HG03432 (cell line): Measurements from ENCODE around the gene CAMK1D.
"Not testable (repeated sequence)": the region's sequence is repeated elsewhere in the genome, so short reads cannot be mapped to it uniquely, and the experiment has no call there.

ENCODE experiments used
- ATAC-seq: cut with Tn5 transposase; IDR thresholded peaks from one replicate; pipeline ENCODE4 v1.9.1; 2021; ENCODE audit warnings: mild to moderate bottlenecking, moderate library complexity; ENCODE audit not compliant: unreplicated experiment

CAMK1D gene

GRCh38 chr10:12806228-12807095, 457.1 kb downstream of the CAMK1D start:
- no peak for ATAC-seq

DNA sequence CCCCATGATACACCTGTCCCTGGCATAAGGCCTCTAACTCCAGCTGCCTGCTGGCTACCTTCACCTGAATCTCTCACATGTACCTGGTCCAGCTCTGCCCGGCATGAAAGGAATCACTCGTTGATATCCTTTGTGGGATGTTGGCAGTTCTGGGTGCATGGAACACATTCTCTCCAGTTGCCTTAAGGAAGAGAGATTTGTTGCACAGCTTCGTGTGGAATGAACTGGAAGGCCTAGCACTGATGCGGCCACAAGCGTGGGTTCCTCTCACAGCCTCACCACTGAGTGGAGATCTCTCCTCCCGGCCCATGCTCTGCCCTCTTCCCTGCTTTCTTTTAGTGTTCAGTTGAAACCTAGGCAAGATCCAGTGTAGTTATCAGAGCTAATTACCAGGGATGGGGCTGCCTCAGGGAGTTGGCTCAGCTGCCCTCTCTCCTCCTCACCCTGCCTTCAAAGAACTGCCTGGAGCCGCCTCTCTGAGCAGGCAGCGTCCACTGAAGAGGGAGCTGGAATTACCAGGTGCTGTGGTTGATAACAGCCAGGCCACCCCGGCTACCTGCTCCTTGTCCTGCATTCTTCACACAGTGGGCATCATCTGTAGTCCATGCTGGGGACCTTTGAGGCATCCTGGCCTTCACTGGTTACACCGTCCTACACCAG, 457.9 kb downstream of the CAMK1D start:
- ATAC-seq: no peak

DNA sequence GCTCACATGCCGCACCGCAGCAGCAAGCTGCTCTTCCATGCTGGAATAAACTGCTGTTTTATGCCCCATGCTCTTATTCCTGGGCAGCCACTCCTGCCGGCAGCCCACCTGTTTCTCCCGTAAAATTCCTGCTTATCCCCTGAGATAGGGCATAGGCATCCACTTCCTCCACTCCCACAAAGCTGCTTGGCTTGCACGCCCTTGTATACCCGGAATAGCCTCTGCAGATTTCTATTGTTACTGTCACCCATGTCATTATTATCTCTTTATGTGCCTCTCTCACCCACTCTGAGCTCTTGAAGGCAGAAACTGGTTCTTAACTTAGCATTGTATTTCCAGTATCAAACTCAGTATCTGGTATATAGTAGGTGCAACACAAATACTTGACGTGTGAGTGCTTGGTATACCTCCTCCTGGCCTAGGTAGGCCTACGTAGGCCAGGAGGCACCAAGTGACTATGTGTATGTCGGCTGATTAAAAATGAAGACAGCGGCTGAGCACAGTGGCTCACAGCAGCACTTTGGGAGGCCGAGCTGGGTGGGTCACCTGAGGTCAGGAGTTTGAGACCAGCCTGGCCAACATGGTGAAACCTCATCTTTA, 458.8 kb downstream of the CAMK1D start:
- no peak for ATAC-seq

DNA sequence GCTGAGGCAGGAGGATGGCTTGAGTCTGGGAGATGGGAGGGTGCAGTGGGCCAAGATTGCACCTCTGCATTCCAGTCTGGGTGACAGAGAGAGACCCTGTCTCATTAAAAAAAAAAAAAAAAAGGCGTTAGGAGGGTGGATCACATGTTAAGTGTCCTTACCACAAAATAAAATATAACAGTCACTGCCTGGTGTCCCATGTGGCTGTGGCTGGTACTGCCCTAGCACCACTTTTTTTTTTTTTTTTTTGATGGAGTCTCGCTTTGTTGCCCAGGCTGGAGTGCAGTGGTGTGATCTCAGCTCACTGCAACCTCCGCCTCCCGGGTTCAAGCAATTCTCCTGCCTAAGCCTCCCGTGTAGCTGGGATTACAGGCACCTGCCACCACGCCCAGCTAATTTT, 460.7 kb downstream of the CAMK1D start:
- ATAC-seq: not testable (repeated sequence)

- ATAC-seq: no peak
These were observed 462.5 kb downstream of the CAMK1D start for GRCh38 chr10:12811826-12812225.

GRCh38 chr10:12812571-12812970, 463.2 kb downstream of the CAMK1D start:
- no peak for ATAC-seq

DNA sequence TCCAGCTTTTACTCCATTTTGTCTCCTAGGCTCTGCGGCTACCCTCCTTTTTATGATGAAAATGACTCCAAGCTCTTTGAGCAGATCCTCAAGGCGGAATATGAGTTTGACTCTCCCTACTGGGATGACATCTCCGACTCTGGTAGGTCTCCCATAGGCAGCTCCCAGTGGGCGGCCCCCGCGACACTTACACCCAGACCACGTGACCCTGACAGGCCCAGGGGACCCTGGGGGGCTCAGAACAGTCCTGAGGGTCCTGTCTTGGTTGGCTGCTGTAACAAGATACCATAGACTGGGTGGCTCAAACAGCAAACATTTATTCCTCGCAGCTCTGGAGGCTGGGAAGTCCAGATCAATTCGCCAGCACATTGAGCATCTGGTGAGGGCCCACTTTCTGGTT, 464.8 kb downstream of the CAMK1D start:
- no peak for ATAC-seq

GRCh38 chr10:12819071-12819470, 469.7 kb downstream of the CAMK1D start:
- no peak for ATAC-seq

DNA sequence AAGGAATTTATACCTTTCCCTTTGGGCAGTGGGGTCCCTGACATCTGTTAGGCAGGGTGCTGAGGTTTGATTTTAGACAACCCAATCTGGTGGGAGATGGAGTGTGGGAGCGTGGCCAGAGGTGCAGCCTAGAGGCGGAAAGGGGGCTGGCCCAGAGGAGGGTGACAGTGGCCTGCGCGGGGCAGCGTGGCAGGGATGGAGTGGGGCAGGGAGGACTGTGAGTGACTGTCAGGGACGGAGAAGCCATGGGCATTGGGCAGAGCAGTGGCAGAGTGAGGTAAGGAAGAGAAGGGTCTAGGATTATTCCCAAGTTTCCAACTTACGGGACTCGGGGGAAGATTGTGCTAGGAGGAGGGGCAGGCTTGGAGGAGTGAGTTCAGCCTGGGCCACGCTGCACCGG, 470.3 kb downstream of the CAMK1D start:
- no peak for ATAC-seq

- no peak for ATAC-seq
These were observed 473.0 kb downstream of the CAMK1D start for GRCh38 chr10:12822126-12822892.

- no peak for ATAC-seq
These were observed 473.5 kb downstream of the CAMK1D start for GRCh38 chr10:12822893-12823170.

DNA sequence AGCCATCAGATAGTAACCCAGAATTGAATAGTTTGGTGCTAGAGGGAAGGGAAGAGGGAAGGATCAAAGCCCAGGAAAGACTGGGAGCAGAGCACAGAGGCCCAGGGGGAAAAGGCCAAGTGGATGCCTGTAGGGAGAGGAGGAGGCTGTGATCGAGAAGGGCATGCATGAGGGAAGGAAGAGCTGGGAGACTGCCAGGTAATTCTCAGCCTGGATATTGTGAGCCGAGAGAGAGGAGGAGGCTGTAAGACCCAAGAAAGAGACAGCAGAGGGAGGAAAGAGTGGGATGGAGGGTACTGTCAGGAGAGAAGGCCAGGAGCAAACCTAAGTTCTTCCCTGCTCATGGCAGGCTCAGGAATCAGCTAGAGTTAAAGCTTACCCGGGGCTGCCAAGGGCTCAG, 474.0 kb downstream of the CAMK1D start:
- no peak for ATAC-seq

DNA sequence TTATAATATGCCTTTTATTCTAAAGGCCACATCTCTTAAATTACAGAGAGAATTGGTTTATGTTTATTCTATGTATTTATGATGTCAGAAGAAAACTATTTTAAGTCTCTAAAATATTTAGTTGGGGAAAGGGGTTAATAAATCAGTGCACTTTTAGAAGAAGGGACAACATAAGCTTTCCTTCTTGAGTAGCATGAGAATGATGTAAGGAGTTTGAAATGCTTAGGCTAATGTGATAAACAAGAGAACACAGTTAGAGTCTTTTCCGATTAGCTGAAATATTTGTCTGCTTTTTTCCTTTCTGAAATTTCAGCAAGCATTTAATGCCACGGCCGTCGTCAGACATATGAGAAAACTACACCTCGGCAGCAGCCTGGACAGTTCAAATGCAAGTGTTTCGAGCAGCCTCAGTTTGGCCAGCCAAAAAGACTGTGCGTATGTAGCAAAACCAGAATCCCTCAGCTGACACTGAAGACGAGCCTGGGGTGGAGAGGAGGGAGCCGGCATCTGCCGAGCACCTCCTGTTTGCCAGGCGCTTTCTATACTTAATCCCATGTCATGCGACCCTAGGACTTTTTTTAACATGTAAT, 476.0 kb downstream of the CAMK1D start:
- no peak for ATAC-seq

DNA sequence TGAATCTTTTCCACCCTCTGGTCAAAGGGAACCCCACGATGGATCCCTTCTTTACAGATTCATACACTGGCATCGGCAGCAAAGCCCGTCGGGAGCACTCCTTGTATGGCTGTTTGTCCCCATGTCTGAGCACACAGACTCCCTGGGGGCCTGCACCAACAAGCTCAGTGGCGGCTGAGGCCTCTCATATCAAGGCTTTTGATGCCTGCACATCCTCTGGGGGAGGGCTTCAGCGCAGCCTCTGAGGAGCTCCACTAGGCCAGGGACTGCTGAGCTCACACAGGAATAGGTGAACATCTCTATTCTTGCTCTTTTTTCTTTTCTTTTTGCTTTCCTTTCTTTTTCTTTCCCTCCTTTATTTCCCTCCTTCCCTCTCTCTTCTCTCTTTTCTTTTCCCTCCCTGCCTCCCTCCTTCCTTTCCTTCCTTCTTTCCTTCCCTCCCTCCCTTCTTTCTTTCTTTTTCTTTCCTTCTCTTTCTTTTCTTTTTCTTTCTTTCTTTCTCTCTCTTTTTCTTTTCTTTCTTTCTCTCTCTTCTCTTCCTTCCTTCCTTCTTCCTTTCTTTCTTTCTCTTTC, 477.5 kb downstream of the CAMK1D start:
- no peak for ATAC-seq

DNA sequence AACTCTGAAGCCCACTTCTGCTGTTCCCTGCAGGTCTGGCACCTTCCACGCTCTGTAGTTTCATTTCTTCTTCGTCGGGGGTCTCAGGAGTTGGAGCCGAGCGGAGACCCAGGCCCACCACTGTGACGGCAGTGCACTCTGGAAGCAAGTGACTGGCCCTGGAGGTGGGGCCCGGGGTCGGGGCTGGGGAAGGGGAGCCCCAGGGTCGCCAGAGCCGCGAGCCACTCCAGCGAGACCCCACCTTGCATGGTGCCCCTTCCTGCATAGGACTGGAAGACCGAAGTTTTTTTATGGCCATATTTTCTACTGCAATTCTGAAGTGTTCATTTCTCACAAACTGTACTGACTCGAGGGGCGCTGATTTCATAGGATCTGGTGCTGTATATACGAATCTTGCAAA, 479.4 kb downstream of the CAMK1D start:
- ATAC-seq: no peak

- ATAC-seq: no peak
These were observed 480.6 kb downstream of the CAMK1D start for GRCh38 chr10:12829831-12830390.

- no peak for ATAC-seq
These were observed 482.7 kb downstream of the CAMK1D start for GRCh38 chr10:12832096-12832495.

DNA sequence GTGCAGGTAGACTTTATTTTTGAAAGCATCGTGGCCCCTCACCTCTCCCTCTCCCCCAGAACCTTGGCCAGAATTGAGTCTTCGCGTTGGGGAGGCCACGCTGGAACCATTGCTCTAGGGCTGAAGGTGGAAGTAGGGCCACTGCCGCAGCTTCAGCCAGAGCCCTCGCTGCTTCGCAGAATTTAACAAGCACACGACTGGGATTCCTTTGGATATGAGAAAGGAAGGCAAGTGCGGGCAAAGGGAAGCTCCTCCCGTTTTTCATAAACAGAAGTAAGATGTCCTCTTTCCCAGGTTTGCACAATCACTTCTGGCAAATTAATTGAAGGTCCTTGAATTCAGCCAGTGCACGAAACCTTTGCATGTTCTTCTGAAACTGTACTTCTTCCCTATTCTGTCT, 484.1 kb downstream of the CAMK1D start:
- ATAC-seq: no peak

DNA sequence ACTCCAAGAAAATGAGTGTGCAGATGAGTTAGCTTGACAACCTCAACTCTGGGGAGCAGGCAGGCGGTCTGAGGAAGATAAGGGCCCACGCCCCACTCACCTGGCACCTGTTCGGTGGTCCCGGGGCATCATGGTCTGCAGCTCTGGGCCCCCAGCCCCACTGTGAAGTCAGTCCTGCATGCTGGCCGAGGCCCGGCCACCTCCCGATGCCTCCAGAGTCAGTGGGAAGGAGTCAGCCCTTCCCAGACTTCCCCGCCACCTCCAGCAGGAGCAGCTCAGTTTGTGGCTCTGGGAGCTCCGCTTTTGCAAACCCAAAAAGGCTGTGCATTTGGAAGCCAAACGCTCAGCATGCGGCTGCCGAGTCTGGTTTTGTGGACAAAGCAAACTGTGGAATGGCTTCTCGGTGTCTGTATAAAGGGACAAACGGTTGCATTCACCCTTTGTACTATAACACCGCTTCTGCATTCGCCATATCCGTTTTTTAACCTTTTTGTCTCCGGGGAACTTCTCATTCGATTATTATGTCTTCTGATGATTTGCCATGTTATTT, 484.8 kb downstream of the CAMK1D start:
- ATAC-seq: no peak

- ATAC-seq: no peak
These were observed 485.4 kb downstream of the CAMK1D start for GRCh38 chr10:12834721-12835120.
